Endothelial cell of umbilical vein (primary cell): Measurements from ENCODE around the gene ETFBKMT. TPM values are rescaled to one million over a fixed set of nuclear protein-coding genes. Genes with fewer than 3 reads are reported as not detected.

Experiments used
- BruUV-seq: library from RNA; stranded (reverse); fragments of 400-500 nt; replicated peaks from 2 replicates; lab custom pipeline; 2021; lab: Mats Ljungman, UMichigan
- CTCF ChIA-PET: fragments of 300-600, 350-600 bp; sonication (Branson Sonifier 250); formaldehyde crosslinking; loops from one replicate; lab custom pipeline; 2021; ENCODE audit warnings: antibody characterized with exemption, inconsistent platforms; lab: Charles Lee
- POLR2A ChIA-PET: fragments of 300-600, 350-600 bp; sonication (Branson Sonifier 250); formaldehyde crosslinking; loops from one replicate; lab custom pipeline; 2021; ENCODE audit warnings: antibody characterized with exemption, inconsistent platforms; lab: Charles Lee
- DNase-seq: peaks from one replicate; pipeline ENCODE4 v3.0.0-alpha.2; 2011; ENCODE audit warnings: low read depth, low spot score
- FAIRE-seq: peaks from 2 replicates; lab custom pipeline; 2011; peaks lifted over from hg19 to GRCh38; lab: Jason Lieb, UNC
- H2AFZ ChIP-seq: 2 replicates; pipeline ENCODE4 v1.6.0; 2012; ENCODE audit warnings: low read depth, low read length, control low read depth, inconsistent platforms
- H3K27ac ChIP-seq: 2 replicates; pipeline ENCODE4 v1.5.1; 2011; ENCODE audit warnings: low read depth, mild to moderate bottlenecking, control low read depth, low read length, moderate library complexity; ENCODE audit not compliant: insufficient read depth
- H3K27me3 ChIP-seq, 2 experiments: 2 replicates each; pipeline versions ENCODE4 v1.6.0 to v1.6.1; 2011; ENCODE audit warnings: low read length in 2 of 2, mixed read lengths in 1 of 2; ENCODE audit not compliant: control insufficient read depth in 2 of 2, insufficient read depth in 2 of 2
- H3K36me3 ChIP-seq, 2 experiments: 2 replicates in 1 of 2; 3 replicates in 1 of 2; pipeline ENCODE4 v1.5.1; 2011; ENCODE audit warnings: low read length in 2 of 2, mild to moderate bottlenecking in 1 of 2, moderate library complexity in 1 of 2; ENCODE audit not compliant: control insufficient read depth in 2 of 2, insufficient read depth in 2 of 2; ENCODE audit errors: extremely low read depth in 1 of 2
- H3K4me1 ChIP-seq: 3 replicates; pipeline ENCODE4 v1.5.1; 2011; ENCODE audit warnings: mild to moderate bottlenecking, low read length; ENCODE audit not compliant: control insufficient read depth, insufficient read depth; ENCODE audit errors: extremely low read depth
- H3K4me2 ChIP-seq: 2 replicates; pipeline ENCODE4 v1.6.1; 2011; ENCODE audit warnings: low read length, control low read depth, mixed read lengths; ENCODE audit not compliant: insufficient read depth
- H3K4me3 ChIP-seq, 3 experiments: fragments of 200-600 bp in 1 of 3; sonication (generic), shearing (Covaris generic) in 1 of 3; replicated peaks in 1 of 3; 2 replicates each; pipeline ENCODE4 v1.5.1; 2011 to 2016; ENCODE audit warnings: control low read depth in 3 of 3, low read length in 3 of 3, mild to moderate bottlenecking in 2 of 3, inconsistent platforms in 1 of 3, low read depth in 1 of 3, moderate library complexity in 1 of 3; ENCODE audit not compliant: insufficient read depth in 1 of 3
- H3K79me2 ChIP-seq: 2 replicates; pipeline ENCODE4 v1.6.0; 2012; ENCODE audit warnings: low read length, inconsistent platforms; ENCODE audit not compliant: control insufficient read depth, insufficient read depth
- H3K9ac ChIP-seq: replicated peaks from 2 replicates; pipeline ENCODE3; 2011; ENCODE audit warnings: low read length, control low read depth; ENCODE audit not compliant: insufficient read depth; ENCODE audit errors: extremely low read depth
- H3K9me1 ChIP-seq: replicated peaks from 3 replicates; pipeline ENCODE4 v1.6.0; 2011; ENCODE audit warnings: mild to moderate bottlenecking, low read length; ENCODE audit not compliant: control insufficient read depth, insufficient read depth; ENCODE audit errors: extremely low read depth
- H3K9me3 ChIP-seq: replicated peaks from 2 replicates; pipeline ENCODE4 v1.5.1; 2012; ENCODE audit warnings: low read length, inconsistent platforms; ENCODE audit not compliant: control insufficient read depth, insufficient read depth
- H4K20me1 ChIP-seq: replicated peaks from 2 replicates; pipeline ENCODE3; 2011; ENCODE audit warnings: mild to moderate bottlenecking, low read length; ENCODE audit not compliant: control insufficient read depth, insufficient read depth; ENCODE audit errors: extremely low read depth
- EZH2 ChIP-seq: IDR thresholded peaks from 2 replicates; pipeline ENCODE4 v1.6.1; 2012; ENCODE audit warnings: borderline replicate concordance, low read depth, mild to moderate bottlenecking, moderate library complexity, low read length, inconsistent platforms; ENCODE audit not compliant: severe bottlenecking
- FOS ChIP-seq: IDR thresholded peaks from 2 replicates; pipeline ENCODE4 v1.6.1; 2011; ENCODE audit warnings: mild to moderate bottlenecking, low read length, moderate library complexity, borderline replicate concordance; ENCODE audit not compliant: insufficient read depth
- GATA2 ChIP-seq: IDR thresholded peaks from 2 replicates; pipeline ENCODE4 v1.7.0; 2011; ENCODE audit warnings: low read depth, mild to moderate bottlenecking, moderate library complexity, mixed read lengths, low read length; ENCODE audit not compliant: insufficient read length, insufficient read depth
- JUN ChIP-seq: IDR thresholded peaks from 2 replicates; pipeline ENCODE4 v1.6.1; 2011; ENCODE audit warnings: borderline replicate concordance, low read depth; ENCODE audit not compliant: insufficient read length, insufficient read depth
- MYC ChIP-seq: IDR thresholded peaks from one replicate; pipeline ENCODE4 v1.6.1; 2011; ENCODE audit warnings: mild to moderate bottlenecking, low read depth, low read length
- POLR2A ChIP-seq: IDR thresholded peaks from 2 replicates; pipeline ENCODE4 v1.6.1; 2012; ENCODE audit warnings: low read depth, mild to moderate bottlenecking, control low read depth, low read length
- POLR2AphosphoS5 ChIP-seq: IDR thresholded peaks from 2 replicates; pipeline ENCODE4 v1.6.1; 2012; ENCODE audit warnings: low read depth, mild to moderate bottlenecking, control low read depth, low read length, moderate library complexity; ENCODE audit not compliant: insufficient read depth
- dilution Hi-C: fragments of 300-500 bp; cut with MboI; formaldehyde crosslinking; loops from one replicate; pipeline ENCODE4 v1.15.0; 2019; ENCODE audit warnings: low sequenced_read_pairs; ENCODE audit not compliant: extremely low pct_ligation_motif_present
- intact Hi-C: fragments of 100-400 bp; cut with micrococcal nuclease; formaldehyde crosslinking; loops from one replicate; pipeline ENCODE4 v1.10.0; 2022
- polyA plus RNA-seq, 4 experiments: library from polyadenylated mRNA; depleted of rRNA in 3 of 4; stranded (reverse) in 3 of 4; unstranded in 1 of 4; fragments of >200 nt; gene quantifications; 2 replicates each; pipeline versions ENCODE4 v1.2.1 to v1.2.3, GENCODE V29; 2011 to 2012; ENCODE audit warnings: missing spikeins in 1 of 4
- total RNA-seq: library from RNA; stranded (reverse); gene quantifications from 2 replicates; pipeline ENCODE4 v1.2.3, GENCODE V29; 2021
- TF ChIP-seq, protein P1 (sequence below), 2 donors: IDR thresholded peaks; 1 replicate in 1 of 2; 2 replicates in 1 of 2; pipeline ENCODE4 v1.5.1; 2011; ENCODE audit warnings: low read length in 2 of 2, mild to moderate bottlenecking in 2 of 2, moderate library complexity in 2 of 2, control low read depth in 1 of 2, inconsistent platforms in 1 of 2, low read depth in 1 of 2; ENCODE audit not compliant: insufficient read depth in 1 of 2; ENCODE audit errors: extremely low read depth in 1 of 2
- TF ChIP-seq, protein P2 (sequence below): IDR thresholded peaks from 2 replicates; pipeline ENCODE4 v1.6.1; 2011; ENCODE audit not compliant: insufficient read depth, insufficient read length

The ETFBKMT gene
- total and polyA plus RNA-seq, 2 donors (not counting 3 experiments of a cell fraction or from before 2014, with no cell fraction given), result 1.4 to 3.1 TPM

DNA sequence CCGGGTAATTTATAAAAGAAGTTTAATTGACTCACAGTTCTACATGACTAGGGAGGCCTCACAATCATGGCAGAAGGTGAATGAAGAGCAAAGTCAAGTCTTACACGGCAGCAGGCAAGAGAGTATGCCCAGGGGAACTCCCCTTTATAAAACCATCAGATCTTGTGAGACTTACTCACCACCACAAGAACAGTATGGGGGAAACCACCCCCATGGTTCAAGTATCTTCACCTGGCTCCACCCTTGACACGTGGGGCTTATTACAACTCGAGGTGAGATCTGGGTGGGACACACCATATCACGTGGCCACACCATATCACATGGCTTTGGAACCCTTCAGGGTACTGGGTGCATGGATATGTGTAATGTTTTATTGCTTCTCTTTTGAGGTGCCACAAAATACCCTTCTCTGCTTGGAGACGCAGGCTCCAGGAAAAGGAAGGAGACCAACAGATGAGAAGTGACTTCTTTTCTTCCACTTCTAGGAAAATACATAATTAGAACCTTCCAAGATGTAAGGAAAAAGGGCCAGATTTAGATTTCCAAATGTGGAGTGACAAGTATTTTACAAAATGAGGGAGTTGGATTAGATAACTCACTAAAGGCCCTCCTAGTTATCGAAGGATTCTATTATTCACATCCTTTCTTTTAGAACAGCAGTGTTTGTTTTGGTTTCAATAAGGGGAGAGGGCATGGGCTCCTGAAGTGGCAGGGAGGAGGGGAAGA, 33.1 kb upstream of the ETFBKMT start:
- no TSS peak for BruUV-seq
- FAIRE-seq, result no peak
- dilution Hi-C loops, result no loop called here
- Histone ChIP-seq H3K27me3 (no peaks in the 10 kb centered on the region), H3K9me1 (no peaks in the 10 kb centered on the region), H3K9me3 (no peaks in the 10 kb centered on the region), H3K9ac (no peak overlapping the region), H3K4me2 (no peak overlapping the region), H3K36me3 (no peaks in the 10 kb centered on the region), H3K4me3 (no peak overlapping the region), H3K79me2 (no peaks in the 10 kb centered on the region), H3K27ac (no peak overlapping the region), H2AFZ (no peak overlapping the region), H3K4me1 (peaks cover 5% of the 10 kb centered on the region), H4K20me1 (no peaks in the 10 kb centered on the region)
- TF ChIP-seq MYC (no peak), JUN (no peak), POLR2A (no peak), EZH2 (no peak), FOS (no peak), GATA2 (no peak), POLR2AphosphoS5 (no peak)
- TF ChIP-seq, protein P1, sequence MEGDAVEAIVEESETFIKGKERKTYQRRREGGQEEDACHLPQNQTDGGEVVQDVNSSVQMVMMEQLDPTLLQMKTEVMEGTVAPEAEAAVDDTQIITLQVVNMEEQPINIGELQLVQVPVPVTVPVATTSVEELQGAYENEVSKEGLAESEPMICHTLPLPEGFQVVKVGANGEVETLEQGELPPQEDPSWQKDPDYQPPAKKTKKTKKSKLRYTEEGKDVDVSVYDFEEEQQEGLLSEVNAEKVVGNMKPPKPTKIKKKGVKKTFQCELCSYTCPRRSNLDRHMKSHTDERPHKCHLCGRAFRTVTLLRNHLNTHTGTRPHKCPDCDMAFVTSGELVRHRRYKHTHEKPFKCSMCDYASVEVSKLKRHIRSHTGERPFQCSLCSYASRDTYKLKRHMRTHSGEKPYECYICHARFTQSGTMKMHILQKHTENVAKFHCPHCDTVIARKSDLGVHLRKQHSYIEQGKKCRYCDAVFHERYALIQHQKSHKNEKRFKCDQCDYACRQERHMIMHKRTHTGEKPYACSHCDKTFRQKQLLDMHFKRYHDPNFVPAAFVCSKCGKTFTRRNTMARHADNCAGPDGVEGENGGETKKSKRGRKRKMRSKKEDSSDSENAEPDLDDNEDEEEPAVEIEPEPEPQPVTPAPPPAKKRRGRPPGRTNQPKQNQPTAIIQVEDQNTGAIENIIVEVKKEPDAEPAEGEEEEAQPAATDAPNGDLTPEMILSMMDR (IDR thresholded peaks at IDR 0.05; ENCODE audit: extremely low read depth in 1 of 2, insufficient read depth in 1 of 2, low read depth in 1 of 2, low read length in 2 of 2), result no peak
- TF ChIP-seq, protein P2, sequence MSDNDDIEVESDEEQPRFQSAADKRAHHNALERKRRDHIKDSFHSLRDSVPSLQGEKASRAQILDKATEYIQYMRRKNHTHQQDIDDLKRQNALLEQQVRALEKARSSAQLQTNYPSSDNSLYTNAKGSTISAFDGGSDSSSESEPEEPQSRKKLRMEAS, result no peak
- ChIA-PET CTCF (no interaction called here), POLR2A (no interaction called here)
- DNase-seq, result no peak
- intact Hi-C loops, result no loop called here
